Upper lobe of right lung (tissue), 1 donor: ENCODE data around the gene GLTPD2. TPM values are rescaled to one million over a fixed set of nuclear protein-coding genes. Genes with fewer than 3 reads are reported as not detected.

Experiments used
- ATAC-seq: fragments of 200-7000 bp; cut with Tn5 transposase; one replicate; pipeline ENCODE4 v1.9.1; 2020; ENCODE audit warnings: mild to moderate bottlenecking, moderate library complexity
- DNase-seq: peaks from one replicate; pipeline ENCODE4 v3.0.0-alpha.2; 2020
- H3K27ac ChIP-seq: fragments of 200-600 bp; one replicate; pipeline ENCODE4 v1.8.0; 2022
- H3K27me3 ChIP-seq: fragments of 200-600 bp; one replicate; pipeline ENCODE4 v1.8.0; 2022; ENCODE audit warnings: mild to moderate bottlenecking
- H3K36me3 ChIP-seq: fragments of 200-600 bp; one replicate; pipeline ENCODE4 v1.8.0; 2022
- H3K4me1 ChIP-seq: fragments of 200-600 bp; one replicate; pipeline ENCODE4 v1.8.0; 2022
- H3K4me3 ChIP-seq: fragments of 200-600 bp; one replicate; pipeline ENCODE4 v1.8.0; 2022; ENCODE audit warnings: mild to moderate bottlenecking
- H3K9me3 ChIP-seq: fragments of 200-600 bp; one replicate; pipeline ENCODE4 v1.8.0; 2022
- CTCF ChIP-seq: fragments of 200-600 bp; IDR thresholded peaks from one replicate; pipeline ENCODE4 v1.8.0; 2022; ENCODE audit warnings: antibody characterized with exemption
- intact Hi-C: fragments of 100-400 bp; cut with DNase I; formaldehyde crosslinking; loops from one replicate; pipeline ENCODE4 v1.11.0; 2022
- total RNA-seq: library from RNA; stranded (reverse); fragmentation: NEBNext Ultra II Directional; extraction: Animal tissue kit (Norgen Biotek cat#: 25700); gene quantifications from one replicate; pipeline ENCODE4 v1.2.1, GENCODE V29; 2021
- donor health status: DM: no; HTN: yes; CAD: no; lungs with severe emphysema.

GLTPD2 gene
- total RNA-seq, 1 donor from 2014 or later: not detected

GRCh38 chr17:4790705-4791088 is 1.9 kb downstream of the GLTPD2 start:
- no peak for TF ChIP-seq CTCF
- ATAC-seq: no peak

GRCh38 chr17:4795168-4795567 is 6.4 kb downstream of the GLTPD2 start:
- H3K4me1 ChIP-seq: peaks cover 17% of the 10 kb centered on the region
- no peak for TF ChIP-seq CTCF
- no peak for DNase-seq
- H3K9me3 ChIP-seq: no peaks in the 10 kb centered on the region
- intact Hi-C loops: loop anchor here (5.0 kb wide), 1 partner anchor 92 kb away; no protein-coding TSS in a partner anchor
- peaks cover 24% of the 10 kb centered on the region for H3K36me3 ChIP-seq
- peak overlapping the region; percentile 81 for H3K27ac ChIP-seq
- ATAC-seq: no peak
- no peaks in the 10 kb centered on the region for H3K27me3 ChIP-seq
- peak overlapping the region; percentile 98 for H3K4me3 ChIP-seq

More at GRCh38 chr17:4790705-4791088, 1.9 kb downstream of the GLTPD2 start:
- intact Hi-C loops: no loop called here
- H3K36me3 ChIP-seq: no peaks in the 10 kb centered on the region
- H3K27me3 ChIP-seq: peaks cover 1% of the 10 kb centered on the region
- DNase-seq: no peak
- H3K4me1 ChIP-seq: peaks cover 41% of the 10 kb centered on the region
- H3K9me3 ChIP-seq: no peaks in the 10 kb centered on the region
- H3K27ac ChIP-seq: peak overlapping the region; percentile 90
- peak overlapping the region; percentile 85 for H3K4me3 ChIP-seq

GRCh38 chr17:4796552-4796920 is 7.8 kb downstream of the GLTPD2 start:
- Histone ChIP-seq H3K27ac (peak overlapping the region; percentile 81), H3K27me3 (no peaks in the 10 kb centered on the region), H3K9me3 (no peaks in the 10 kb centered on the region), H3K36me3 (peaks cover 24% of the 10 kb centered on the region), H3K4me1 (peaks cover 13% of the 10 kb centered on the region), H3K4me3 (peak overlapping the region; percentile 98)
- ATAC-seq (peak; percentile 49), DNase-seq (no peak)
- TF ChIP-seq CTCF: no peak
- intact Hi-C loops: loop anchor here (5.0 kb wide), 1 partner anchor 91 kb away; no protein-coding TSS in a partner anchor

GRCh38 chr17:4800462-4801196 is 11.9 kb downstream of the GLTPD2 start:
- Histone ChIP-seq H3K27ac (no peak overlapping the region), H3K36me3 (peaks cover 24% of the 10 kb centered on the region), H3K9me3 (no peaks in the 10 kb centered on the region), H3K27me3 (no peaks in the 10 kb centered on the region), H3K4me3 (no peak overlapping the region), H3K4me1 (peaks cover 10% of the 10 kb centered on the region)
- intact Hi-C loops: no loop called here
- no peak for TF ChIP-seq CTCF
- no peak for ATAC-seq
- DNase-seq: no peak

GRCh38 chr17:4802228-4802627 is 13.5 kb downstream of the GLTPD2 start, which contains the start of gene C17orf114:
TSS of gene C17orf114 (minus strand) at chr17:4802328.
- intact Hi-C loops: no loop called here
- Histone ChIP-seq H3K9me3 (no peaks in the 10 kb centered on the region), H3K36me3 (peaks cover 22% of the 10 kb centered on the region), H3K27ac (no peak within 1 kb of the TSS), H3K4me3 (no peak within 1 kb of the TSS), H3K4me1 (peaks cover 7% of the 10 kb centered on the region), H3K27me3 (no peaks in the 10 kb centered on the region)
- TF ChIP-seq CTCF: no peak
- DNase-seq: no peak
- no peak for ATAC-seq
